Measurements from ENCODE around the gene VMP1. TPM values are rescaled to one million over a fixed set of nuclear protein-coding genes. Genes with fewer than 3 reads are reported as not detected.

VMP1 gene
- total and polyA plus RNA-seq, 2 of the 13 experiments (the other 11 are each of a cell fraction or from before 2014, with no cell fraction given) = 186 to 271 TPM

GRCh38 chr17:59845595-59846393 lies 138.3 kb downstream of the VMP1 start (continued):
- TF ChIP-seq SNAPC4 (CRISPR knock-in tag; IDR thresholded peaks at IDR 0.05) = peak; percentile 62; the same call in 1 of the 2 replicates
- TF ChIP-seq POLR2A (IDR thresholded peaks at IDR 0.05; ENCODE audit: insufficient read depth in 1 of 2, low read depth in 2 of 2, low read length in 2 of 2) = peak; percentile 29 to 47; a peak in 2 of 4 replicates
- peak; percentile 79 for TF ChIP-seq CHD4 (IDR thresholded peaks at IDR 0.05; ENCODE audit: borderline replicate concordance, low read length)
- TF ChIP-seq KMT2B (CRISPR knock-in tag; IDR thresholded peaks at IDR 0.05) = no peak
- no peak for TF ChIP-seq HCFC1 (IDR thresholded peaks at IDR 0.05; ENCODE audit: low read depth, low read length)
- 0 out of 2 replicates have a peak, but pooled peaks have one; percentile 24 for TF ChIP-seq DMAP1 (CRISPR knock-in tag; IDR thresholded peaks at IDR 0.05)
- TF ChIP-seq TGIF2 (CRISPR knock-in tag; IDR thresholded peaks at IDR 0.05) = peak; percentile 64; the same call in 1 of the 2 replicates
- TF ChIP-seq ZFP82 (CRISPR knock-in tag; IDR thresholded peaks at IDR 0.05; ENCODE audit: borderline replicate concordance) = 0 out of 2 replicates have a peak, but pooled peaks have one; percentile 18
- TF ChIP-seq FOXA3 (CRISPR knock-in tag; IDR thresholded peaks at IDR 0.05) = peak; percentile 50
- TF ChIP-seq, protein P1, sequence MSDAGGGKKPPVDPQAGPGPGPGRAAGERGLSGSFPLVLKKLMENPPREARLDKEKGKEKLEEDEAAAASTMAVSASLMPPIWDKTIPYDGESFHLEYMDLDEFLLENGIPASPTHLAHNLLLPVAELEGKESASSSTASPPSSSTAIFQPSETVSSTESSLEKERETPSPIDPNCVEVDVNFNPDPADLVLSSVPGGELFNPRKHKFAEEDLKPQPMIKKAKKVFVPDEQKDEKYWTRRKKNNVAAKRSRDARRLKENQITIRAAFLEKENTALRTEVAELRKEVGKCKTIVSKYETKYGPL (CRISPR knock-in tag; IDR thresholded peaks at IDR 0.05) = 0 out of 2 replicates have a peak, but pooled peaks have one; percentile 22
- TF ChIP-seq PAF1 (CRISPR knock-in tag; IDR thresholded peaks at IDR 0.05) = peak; percentile 81; the same call in 1 of the 2 replicates
- TF ChIP-seq, protein P2, sequence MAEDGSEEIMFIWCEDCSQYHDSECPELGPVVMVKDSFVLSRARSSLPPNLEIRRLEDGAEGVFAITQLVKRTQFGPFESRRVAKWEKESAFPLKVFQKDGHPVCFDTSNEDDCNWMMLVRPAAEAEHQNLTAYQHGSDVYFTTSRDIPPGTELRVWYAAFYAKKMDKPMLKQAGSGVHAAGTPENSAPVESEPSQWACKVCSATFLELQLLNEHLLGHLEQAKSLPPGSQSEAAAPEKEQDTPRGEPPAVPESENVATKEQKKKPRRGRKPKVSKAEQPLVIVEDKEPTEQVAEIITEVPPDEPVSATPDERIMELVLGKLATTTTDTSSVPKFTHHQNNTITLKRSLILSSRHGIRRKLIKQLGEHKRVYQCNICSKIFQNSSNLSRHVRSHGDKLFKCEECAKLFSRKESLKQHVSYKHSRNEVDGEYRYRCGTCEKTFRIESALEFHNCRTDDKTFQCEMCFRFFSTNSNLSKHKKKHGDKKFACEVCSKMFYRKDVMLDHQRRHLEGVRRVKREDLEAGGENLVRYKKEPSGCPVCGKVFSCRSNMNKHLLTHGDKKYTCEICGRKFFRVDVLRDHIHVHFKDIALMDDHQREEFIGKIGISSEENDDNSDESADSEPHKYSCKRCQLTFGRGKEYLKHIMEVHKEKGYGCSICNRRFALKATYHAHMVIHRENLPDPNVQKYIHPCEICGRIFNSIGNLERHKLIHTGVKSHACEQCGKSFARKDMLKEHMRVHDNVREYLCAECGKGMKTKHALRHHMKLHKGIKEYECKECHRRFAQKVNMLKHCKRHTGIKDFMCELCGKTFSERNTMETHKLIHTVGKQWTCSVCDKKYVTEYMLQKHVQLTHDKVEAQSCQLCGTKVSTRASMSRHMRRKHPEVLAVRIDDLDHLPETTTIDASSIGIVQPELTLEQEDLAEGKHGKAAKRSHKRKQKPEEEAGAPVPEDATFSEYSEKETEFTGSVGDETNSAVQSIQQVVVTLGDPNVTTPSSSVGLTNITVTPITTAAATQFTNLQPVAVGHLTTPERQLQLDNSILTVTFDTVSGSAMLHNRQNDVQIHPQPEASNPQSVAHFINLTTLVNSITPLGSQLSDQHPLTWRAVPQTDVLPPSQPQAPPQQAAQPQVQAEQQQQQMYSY (CRISPR knock-in tag; IDR thresholded peaks at IDR 0.05) = peak; percentile 15; the same call in 1 of the 2 replicates
- peak; percentile 20; the same call in 1 of the 2 replicates for TF ChIP-seq ERF (CRISPR knock-in tag; IDR thresholded peaks at IDR 0.05)
- TF ChIP-seq ZNF644 (CRISPR knock-in tag; IDR thresholded peaks at IDR 0.05; ENCODE audit: low read depth) = 0 out of 2 replicates have a peak, but pooled peaks have one; percentile 19
- no peak for TF ChIP-seq ZNF530 (CRISPR knock-in tag; IDR thresholded peaks at IDR 0.05; ENCODE audit: low read depth)
- TF ChIP-seq ZNF558 (CRISPR knock-in tag; IDR thresholded peaks at IDR 0.05; ENCODE audit: borderline replicate concordance) = 0 out of 2 replicates have a peak, but pooled peaks have one; percentile 15
- TF ChIP-seq CSRNP1 (CRISPR knock-in tag; IDR thresholded peaks at IDR 0.05) = peak; percentile 17; the same call in 1 of the 2 replicates
